ENCODE data around the gene CERS6.

- TF ChIP-seq CTCF (IDR thresholded peaks at IDR 0.05) (no peak), POLR2AphosphoS5 (IDR thresholded peaks at IDR 0.05; ENCODE audit: insufficient read depth in 1 of 2, low read depth in 1 of 2) (no peak), POLR2A (IDR thresholded peaks at IDR 0.05) (no peak)
Measured at GRCh38 chr2:168465594-168465993, 9.5 kb downstream of the CERS6 start.
